HepG2 (cell line): ENCODE measurements around the gene CYB5R3. TPM values are rescaled to one million over a fixed set of nuclear protein-coding genes. Genes with fewer than 3 reads are reported as not detected.

Experiments used
- ATAC-seq: fragments of 200-7000 bp; cut with Tn5 transposase; 3 replicates; pipeline ENCODE4 v1.9.1; 2020; ENCODE audit warnings: mild to moderate bottlenecking, moderate library complexity
- BruUV-seq: library from RNA; stranded (reverse); fragments of 400-500 nt; replicated peaks from 2 replicates; lab custom pipeline; 2021; lab: Mats Ljungman, UMichigan
- CTCF ChIA-PET: fragments of 300-600 bp; formaldehyde crosslinking; extraction: SDS; loops from one replicate; lab custom pipeline; 2021; ENCODE audit warnings: low total read pairs, inconsistent platforms, low intra/inter-chr PET ratio; lab: Yijun Ruan, JAX
- POLR2A ChIA-PET: fragments of 350-600 bp; sonication (Branson Sonifier 250); formaldehyde crosslinking; loops from one replicate; lab custom pipeline; 2020; ENCODE audit warnings: antibody characterized with exemption, inconsistent platforms; lab: Yijun Ruan, JAX
- DNase-seq: peaks from one replicate; pipeline ENCODE4 v3.0.0-alpha.2; 2015; ENCODE audit warnings: low spot score
- FAIRE-seq: peaks from 3 replicates; lab custom pipeline; 2011; peaks lifted over from hg19 to GRCh38; lab: Jason Lieb, UNC
- H2AFZ ChIP-seq: one replicate; pipeline ENCODE4 v1.6.1; 2011; ENCODE audit warnings: low read length, inconsistent platforms
- H3K27ac ChIP-seq: fragments of 300-600 bp; 3 replicates; pipeline ENCODE4 v1.8.0; 2011; ENCODE audit warnings: mixed run types, mild to moderate bottlenecking, mixed read lengths, low read length, inconsistent platforms; ENCODE audit not compliant: insufficient read depth; ENCODE audit errors: extremely low read length
- H3K27me3 ChIP-seq, 2 experiments: fragments of 200-600 bp in 1 of 2; 2 replicates in 1 of 2; 3 replicates in 1 of 2; pipeline versions ENCODE4 v1.6.0 to v1.8.0; 2011; ENCODE audit warnings: low read length in 2 of 2, mild to moderate bottlenecking in 2 of 2, moderate library complexity in 2 of 2, inconsistent platforms in 1 of 2; ENCODE audit not compliant: insufficient read depth in 2 of 2, control insufficient read depth in 1 of 2
- H3K36me3 ChIP-seq, 2 experiments: fragments of 200-600 bp in 1 of 2; replicated peaks in 1 of 2; 2 replicates in 1 of 2; 3 replicates in 1 of 2; pipeline versions ENCODE4 v1.5.1 to v1.8.0; 2011; ENCODE audit warnings: low read length in 2 of 2, inconsistent platforms in 1 of 2; ENCODE audit not compliant: insufficient read depth in 2 of 2, control insufficient read depth in 1 of 2
- H3K4me1 ChIP-seq: 2 replicates; pipeline ENCODE4 v1.5.1; 2012; ENCODE audit warnings: low read length, inconsistent platforms; ENCODE audit not compliant: insufficient read depth
- H3K4me2 ChIP-seq: 2 replicates; pipeline ENCODE4 v1.6.0; 2011; ENCODE audit warnings: low read depth, low read length, inconsistent platforms
- H3K4me3 ChIP-seq, 3 experiments: fragments of 200-600 bp in 1 of 3; sonication (generic), shearing (Covaris generic) in 1 of 3; replicated peaks in 1 of 3; 2 replicates each; pipeline ENCODE4 v1.5.1; 2011 to 2016; ENCODE audit warnings: low read length in 3 of 3, inconsistent platforms in 2 of 3, low read depth in 2 of 3, mild to moderate bottlenecking in 2 of 3, control low read depth in 1 of 3, mixed read lengths in 1 of 3; ENCODE audit not compliant: insufficient read depth in 1 of 3
- H3K79me2 ChIP-seq: one replicate; pipeline ENCODE4 v1.6.1; 2011; ENCODE audit warnings: low read length, inconsistent platforms; ENCODE audit not compliant: insufficient read depth
- H3K9ac ChIP-seq: 2 replicates; pipeline ENCODE4 v1.6.0; 2011; ENCODE audit warnings: mild to moderate bottlenecking, low read depth, low read length, inconsistent platforms; ENCODE audit not compliant: insufficient read depth
- H3K9me3 ChIP-seq: 2 replicates; pipeline ENCODE4 v1.5.1; 2012; ENCODE audit warnings: mild to moderate bottlenecking, low read length
- H4K20me1 ChIP-seq: 2 replicates; pipeline ENCODE4 v1.6.0; 2011; ENCODE audit warnings: inconsistent platforms, mild to moderate bottlenecking, low read length, moderate library complexity; ENCODE audit not compliant: insufficient read depth
- RBM22 ChIP-seq: fragments of 200-400 bp; formaldehyde crosslinking; optimal IDR thresholded peaks from 2 replicates; pipeline ENCODE3; 2017; ENCODE audit warnings: mild to moderate bottlenecking, low read length, moderate library complexity
- RXRA ChIP-seq: sonication (generic); formaldehyde crosslinking; IDR thresholded peaks from 2 replicates; pipeline ENCODE4 v1.5.1; 2020; ENCODE audit warnings: missing genetic modification reagents
- THRA ChIP-seq: sonication (generic); formaldehyde crosslinking; IDR thresholded peaks from 2 replicates; pipeline ENCODE4 v1.4.0; 2020; ENCODE audit warnings: missing genetic modification reagents, borderline replicate concordance
- ZMAT5 ChIP-seq: sonication (generic); formaldehyde crosslinking; IDR thresholded peaks from 2 replicates; pipeline ENCODE4 v1.5.0; 2020; ENCODE audit warnings: mild to moderate bottlenecking, low read depth, missing genetic modification reagents, borderline replicate concordance
- ZNF263 ChIP-seq: sonication (generic); formaldehyde crosslinking; IDR thresholded peaks from 2 replicates; pipeline ENCODE4 v1.4.0; 2020; ENCODE audit warnings: missing genetic modification reagents
- WGBS: methylation state at CpG from one replicate; pipeline ENCODE4 v1.1.6; 2017; ENCODE audit warnings: low lambda C conversion rate; 5-methylcytosine and 5-hydroxymethylcytosine counted together
- in situ Hi-C: cut with HindIII; loops from 2 replicates; pipeline ENCODE4 v1.10.0; 2017; ENCODE audit warnings: low pct_unique_long_range_greater_than_20kb; ENCODE audit not compliant: extremely low pct_ligation_motif_present
- intact Hi-C: fragments of 100-400 bp; cut with micrococcal nuclease; formaldehyde crosslinking; loops from one replicate; pipeline ENCODE4 v1.10.0; 2022; ENCODE audit not compliant: unreplicated experiment
- polyA plus RNA-seq, 8 experiments: library from polyadenylated mRNA; depleted of rRNA in 3 of 8; stranded (reverse) in 7 of 8; unstranded in 1 of 8; fragments of >200 nt; fragmentation: Illumina TruSeq in 4 of 8; extraction: Trizol in 4 of 8; gene quantifications; 2 replicates each; pipeline versions ENCODE4 v1.2.1 to v1.2.3, GENCODE V29; 2011 to 2016; ENCODE audit warnings: low read depth in 4 of 8, missing spikeins in 1 of 8, mixed read lengths in 1 of 8; ENCODE audit not compliant: insufficient read depth in 1 of 8
- total RNA-seq, 5 experiments: library from RNA; depleted of rRNA; stranded (reverse); fragments of >200 nt; fragmentation: Illumina TruSeq; extraction: Trizol; gene quantifications; 2 replicates each; pipeline ENCODE4 v1.2.3, GENCODE V29; 2016; ENCODE audit warnings: low read depth in 1 of 5
- TF ChIP-seq, protein P1 (sequence below): sonication (generic); formaldehyde crosslinking; IDR thresholded peaks from 2 replicates; pipeline ENCODE4 v1.4.0; 2020; ENCODE audit warnings: missing genetic modification reagents

CYB5R3 gene
- total and polyA plus RNA-seq, 2 of the 13 experiments (the other 11 are each of a cell fraction or from before 2014, with no cell fraction given) = 32.4 to 305 TPM

DNA sequence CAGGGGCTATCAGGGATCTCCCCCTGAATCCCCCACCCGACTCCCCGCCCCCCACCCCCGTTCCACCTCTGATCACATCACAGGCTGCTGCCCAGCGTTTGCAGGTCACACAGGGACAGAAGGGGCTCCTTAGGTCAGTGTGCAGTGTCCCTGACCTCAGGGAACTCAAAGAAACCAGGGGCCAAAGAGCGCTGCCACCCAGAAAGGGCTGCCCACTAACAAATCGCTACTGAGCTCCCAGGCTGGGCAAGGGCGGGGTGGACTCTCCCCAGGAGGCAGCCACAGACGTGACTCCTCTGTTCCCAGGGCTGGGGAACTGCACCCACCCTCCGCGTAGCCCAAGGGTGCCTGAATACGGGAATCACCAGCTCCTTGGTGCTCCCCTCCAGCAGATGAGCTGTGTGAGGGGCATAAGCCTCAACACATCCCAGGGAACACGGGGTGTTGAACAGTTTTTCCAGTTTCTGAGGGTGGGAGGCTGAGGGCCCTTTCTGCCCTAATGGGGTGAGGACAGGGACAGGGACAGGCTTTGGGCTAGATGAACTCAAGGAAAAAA is 24.6 kb downstream of the CYB5R3 start:
- TF ChIP-seq THRA (CRISPR knock-in tag) = peak; percentile 60; the same call in 1 of the 2 replicates
- TF ChIP-seq RBM22 = peak; percentile 31
- TF ChIP-seq, protein P1, sequence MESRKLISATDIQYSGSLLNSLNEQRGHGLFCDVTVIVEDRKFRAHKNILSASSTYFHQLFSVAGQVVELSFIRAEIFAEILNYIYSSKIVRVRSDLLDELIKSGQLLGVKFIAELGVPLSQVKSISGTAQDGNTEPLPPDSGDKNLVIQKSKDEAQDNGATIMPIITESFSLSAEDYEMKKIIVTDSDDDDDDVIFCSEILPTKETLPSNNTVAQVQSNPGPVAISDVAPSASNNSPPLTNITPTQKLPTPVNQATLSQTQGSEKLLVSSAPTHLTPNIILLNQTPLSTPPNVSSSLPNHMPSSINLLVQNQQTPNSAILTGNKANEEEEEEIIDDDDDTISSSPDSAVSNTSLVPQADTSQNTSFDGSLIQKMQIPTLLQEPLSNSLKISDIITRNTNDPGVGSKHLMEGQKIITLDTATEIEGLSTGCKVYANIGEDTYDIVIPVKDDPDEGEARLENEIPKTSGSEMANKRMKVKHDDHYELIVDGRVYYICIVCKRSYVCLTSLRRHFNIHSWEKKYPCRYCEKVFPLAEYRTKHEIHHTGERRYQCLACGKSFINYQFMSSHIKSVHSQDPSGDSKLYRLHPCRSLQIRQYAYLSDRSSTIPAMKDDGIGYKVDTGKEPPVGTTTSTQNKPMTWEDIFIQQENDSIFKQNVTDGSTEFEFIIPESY (CRISPR knock-in tag) = 0 out of 2 replicates have a peak, but pooled peaks have one; percentile 10
- no peak for TF ChIP-seq ZMAT5
- TF ChIP-seq ZNF263 (CRISPR knock-in tag) = peak; percentile 71
- peak; percentile 44; the same call in 1 of the 2 replicates for TF ChIP-seq RXRA
- Histone ChIP-seq H3K9me3 (no peaks in the 10 kb centered on the region), H3K27me3 (no peaks in the 10 kb centered on the region), H3K9ac (no peak overlapping the region), H3K4me2 (no peak overlapping the region), H2AFZ (no peak overlapping the region), H3K27ac (peak overlapping the region; percentile 43), H3K4me3 (no peak overlapping the region), H3K36me3 (peaks cover 42 to 74% of the 10 kb centered on the region in 2 experiments), H3K4me1 (no peaks in the 10 kb centered on the region; the same call in 1 of the 2 replicates), H4K20me1 (peaks cover 9% of the 10 kb centered on the region), H3K79me2 (no peaks in the 10 kb centered on the region)
- intact Hi-C loops (loop anchor here (5.0 kb wide), 1 partner anchor 468 kb away; no protein-coding TSS in a partner anchor), in situ Hi-C loops (no loop called here)
- no peak for DNase-seq
- no peak for FAIRE-seq
- WGBS = 91% methylated on average over 9 of the region's 12 CpGs
- ATAC-seq = no peak
- ChIA-PET CTCF (no interaction called here), POLR2A (interaction anchor here (0.9 to 4.5 kb wide), 2 partner anchors 9 to 19 kb away, joined by 3 to 20 read pairs; no protein-coding TSS in a partner anchor)
- no TSS peak for BruUV-seq
